ENCODE results near the gene LIMS1. TPM values are rescaled to one million over a fixed set of nuclear protein-coding genes. Genes with fewer than 3 reads are reported as not detected.

The LIMS1 gene
- total and polyA plus RNA-seq, 10 donors = 8.9 to 104 (median 61.2) TPM

DNA sequence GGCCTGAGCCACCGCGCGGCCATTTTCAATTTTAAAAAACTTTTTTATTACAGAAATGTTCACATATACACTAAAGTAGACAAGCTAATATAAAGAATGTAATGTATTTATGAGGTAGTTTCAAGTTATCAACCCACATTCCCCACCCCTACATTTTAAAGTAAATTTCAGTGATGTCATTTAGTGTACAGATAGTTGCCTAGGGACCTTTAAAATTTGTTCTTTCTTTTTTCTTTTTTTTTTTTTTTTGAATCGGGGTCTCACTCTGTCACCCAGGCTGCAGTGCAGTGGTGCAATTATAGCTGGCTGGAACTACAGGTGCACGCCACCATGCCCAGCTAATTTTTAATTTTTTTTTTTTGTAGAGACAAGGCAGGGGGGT is 2.6 kb upstream of the LIMS1 start:
- Histone ChIP-seq H3K4me3 (no peak overlapping the region), H3K9me3 (no peaks in the 10 kb centered on the region), H3K4me1 (peaks cover 0 to 45% (median 24%) of the 10 kb centered on the region in 6 donors), H3K27ac (no peak overlapping the region), H3K27me3 (replicated peaks in 1 of 7) (peaks cover 0 to 10% (median 0%) of the 10 kb centered on the region in 7 donors), H3K36me3 (no peaks in the 10 kb centered on the region)
- intact Hi-C loops (cut with DNase I; ENCODE audit: low total_unique reads) = no loop called here
- 85 to 98% (median 94%) methylated on average over 5 of the region's 5 CpGs for WGBS, 5 donors
- no peak for DNase-seq
- no peak for TF ChIP-seq POLR2A (IDR thresholded peaks at IDR 0.05)

DNA sequence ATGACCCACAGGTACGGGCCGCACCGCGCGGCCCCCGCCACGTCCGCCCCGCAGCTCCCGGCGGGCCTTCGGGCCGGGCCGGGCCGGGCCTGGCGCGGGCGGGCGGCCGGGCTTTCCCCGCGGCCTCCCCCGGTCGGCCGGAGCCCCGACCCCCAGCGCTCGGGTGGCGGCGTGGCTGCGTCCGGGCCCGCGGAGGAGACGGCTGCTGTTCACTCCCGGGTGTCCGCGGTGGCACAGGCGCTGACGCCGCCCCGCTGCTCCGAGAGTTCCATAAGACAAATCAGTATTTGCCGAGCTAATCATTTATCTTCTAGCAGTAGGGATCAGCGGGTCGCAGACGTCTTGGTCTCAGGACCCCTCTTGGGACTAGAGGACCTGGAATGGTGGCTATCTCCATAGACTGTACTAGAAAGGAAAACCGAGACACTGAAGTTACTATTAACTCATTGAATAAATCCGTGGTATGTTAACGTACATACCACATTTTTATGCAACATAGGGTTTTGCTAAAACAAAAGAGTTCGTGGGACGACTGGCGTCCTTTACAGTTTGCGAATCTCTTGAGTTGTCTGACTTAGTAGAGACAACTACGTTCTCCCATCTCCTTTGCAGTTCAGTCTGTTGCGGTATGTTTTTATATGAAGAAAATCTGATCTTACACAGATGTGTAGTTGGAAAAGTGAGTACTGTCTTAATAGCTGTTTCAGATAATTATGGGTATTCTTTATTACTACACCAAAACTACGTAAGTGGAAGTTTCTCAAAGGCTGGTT is 500 bp downstream of the LIMS1 start:
- H3K9me3 ChIP-seq = no peaks in the 10 kb centered on the region
- H3K4me1 ChIP-seq = peaks cover 0 to 66% (median 31%) of the 10 kb centered on the region in 6 donors
- no peak for TF ChIP-seq POLR2AphosphoS5 (IDR thresholded peaks at IDR 0.05)
- no peak for TF ChIP-seq POLR2A (IDR thresholded peaks at IDR 0.05)
- TF ChIP-seq CTCF (IDR thresholded peaks at IDR 0.05 in 8 of 11, conservative IDR thresholded peaks at IDR 0.05 in 3 of 11) = no peak
- intact Hi-C loops (cut with DNase I; ENCODE audit: low total_unique reads) = no loop called here
- peak overlapping the region in 7 of 8 donors; percentile 65 to 94 (median 91) for H3K27ac ChIP-seq
- peaks cover 0 to 10% (median 0%) of the 10 kb centered on the region in 7 donors for H3K27me3 ChIP-seq (replicated peaks in 1 of 7)
- WGBS, 5 donors = 0 to 4% (median 1%) methylated on average over 14 to 57 of the region's 57 CpGs
- H3K36me3 ChIP-seq = no peaks in the 10 kb centered on the region
- H3K4me3 ChIP-seq = peak overlapping the region; percentile 50 to 75 (median 68)
- DNase-seq = peak; percentile 94

GRCh38 chr2:108535357-108535631 is 1.0 kb downstream of the LIMS1 start:
- peak overlapping the region in 6 of 8 donors; percentile 65 to 94 (median 90) for H3K27ac ChIP-seq
- 34 to 42% (median 41%) methylated on average over 9 of the region's 9 CpGs for WGBS, 5 donors
- intact Hi-C loops (cut with DNase I; ENCODE audit: low total_unique reads) = no loop called here

DNA sequence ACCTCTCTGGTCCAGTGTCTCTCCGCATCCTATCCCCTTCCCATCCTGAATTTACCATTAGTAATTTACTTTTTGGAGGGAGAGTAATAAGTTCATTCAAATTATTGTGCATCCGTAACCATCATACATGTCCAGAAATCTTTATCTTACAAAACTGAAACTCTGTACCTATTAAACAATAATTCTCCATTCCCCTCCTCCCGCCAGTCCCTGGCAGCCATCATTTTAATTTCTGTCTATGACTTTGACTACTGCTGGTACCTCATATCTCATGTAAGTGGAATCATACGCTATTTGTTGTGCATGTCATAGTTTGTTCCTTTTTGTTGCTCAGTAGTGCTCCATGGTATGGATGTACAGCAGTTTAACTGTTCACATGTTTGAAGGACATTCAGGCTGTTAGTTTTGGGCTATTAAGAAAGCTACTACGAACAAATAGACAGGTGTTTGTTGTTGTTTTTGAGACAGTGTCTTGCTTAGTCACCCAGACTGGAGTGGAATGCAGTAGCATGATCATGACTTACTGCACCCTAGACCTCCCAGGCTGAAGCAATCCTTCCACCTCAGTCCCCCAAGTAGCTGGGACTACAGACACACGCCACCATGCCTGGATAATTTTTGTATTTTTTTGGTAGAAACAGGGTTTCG is 2.0 kb downstream of the LIMS1 start:
- no peak for DNase-seq
- H3K36me3 ChIP-seq = peaks cover 0 to 5% (median 0%) of the 10 kb centered on the region in 6 donors
- TF ChIP-seq POLR2A (IDR thresholded peaks at IDR 0.05) (no peak), POLR2AphosphoS5 (IDR thresholded peaks at IDR 0.05) (no peak), CTCF (IDR thresholded peaks at IDR 0.05 in 8 of 11, conservative IDR thresholded peaks at IDR 0.05 in 3 of 11) (no peak)
- H3K9me3 ChIP-seq = no peaks in the 10 kb centered on the region
- 86 to 93% (median 91%) methylated on average over 7 of the region's 7 CpGs for WGBS, 5 donors
- H3K27ac ChIP-seq = no peak overlapping the region
- peaks cover 0 to 10% (median 0%) of the 10 kb centered on the region in 7 donors for H3K27me3 ChIP-seq (replicated peaks in 1 of 7)
- intact Hi-C loops (cut with DNase I; ENCODE audit: low total_unique reads) = no loop called here
- H3K4me3 ChIP-seq = peak overlapping the region in 4 of 8 donors; percentile 64 to 75 (median 68)
- peaks cover 0 to 64% (median 27%) of the 10 kb centered on the region in 6 donors for H3K4me1 ChIP-seq

More at GRCh38 chr2:108535357-108535631, 1.0 kb downstream of the LIMS1 start:
- no peak for TF ChIP-seq CTCF (IDR thresholded peaks at IDR 0.05 in 8 of 11, conservative IDR thresholded peaks at IDR 0.05 in 3 of 11)
- TF ChIP-seq POLR2A (IDR thresholded peaks at IDR 0.05) = no peak
- TF ChIP-seq POLR2AphosphoS5 (IDR thresholded peaks at IDR 0.05) = no peak
- H3K4me1 ChIP-seq = peaks cover 0 to 66% (median 31%) of the 10 kb centered on the region in 6 donors
- peaks cover 0 to 10% (median 0%) of the 10 kb centered on the region in 7 donors for H3K27me3 ChIP-seq (replicated peaks in 1 of 7)
- DNase-seq = no peak
- no peaks in the 10 kb centered on the region for H3K36me3 ChIP-seq
- H3K9me3 ChIP-seq = no peaks in the 10 kb centered on the region
- peak overlapping the region; percentile 50 to 75 (median 68) for H3K4me3 ChIP-seq
